Neuronal stem cell (in vitro differentiated cells): ENCODE data around the gene PET100.

ENCODE experiments used
- DNase-seq: peaks from one replicate; pipeline ENCODE4 v3.0.0-alpha.2; 2013; ENCODE audit warnings: low spot score
- H2AFZ ChIP-seq: one replicate; pipeline ENCODE4 v1.6.1; 2013; ENCODE audit warnings: mild to moderate bottlenecking, low read length, inconsistent platforms
- H2AK5ac ChIP-seq: 2 replicates; pipeline ENCODE4 v1.6.1; 2013; ENCODE audit warnings: low read depth, mild to moderate bottlenecking, inconsistent platforms, low read length, moderate library complexity, mixed read lengths
- H2BK120ac ChIP-seq: 2 replicates; pipeline ENCODE4 v1.6.1; 2013; ENCODE audit warnings: low read depth, mild to moderate bottlenecking, inconsistent platforms, low read length, moderate library complexity, mixed read lengths
- H2BK12ac ChIP-seq: one replicate; pipeline ENCODE4 v1.6.1; 2013; ENCODE audit warnings: low read length, inconsistent platforms
- H2BK15ac ChIP-seq: 2 replicates; pipeline ENCODE4 v1.6.1; 2013; ENCODE audit warnings: mild to moderate bottlenecking, low read length, inconsistent platforms, mixed read lengths
- H2BK5ac ChIP-seq: one replicate; pipeline ENCODE4 v1.6.1; 2013; ENCODE audit warnings: inconsistent platforms, mild to moderate bottlenecking, low read length, moderate library complexity
- H3K14ac ChIP-seq: one replicate; pipeline ENCODE4 v1.6.1; 2013; ENCODE audit warnings: low read length, inconsistent platforms
- H3K18ac ChIP-seq: 2 replicates; pipeline ENCODE4 v1.6.1; 2013; ENCODE audit warnings: low read length, inconsistent platforms
- H3K23ac ChIP-seq: 2 replicates; pipeline ENCODE4 v1.6.1; 2013; ENCODE audit warnings: low read depth, mild to moderate bottlenecking, mixed read lengths, low read length, inconsistent platforms; ENCODE audit not compliant: poor library complexity
- H3K27ac ChIP-seq: replicated peaks from 3 replicates; pipeline ENCODE4 v1.5.1; 2013; ENCODE audit warnings: low read length, inconsistent platforms
- H3K27me3 ChIP-seq, 3 experiments: 2 replicates each; pipeline ENCODE4 v1.6.1; 2013; ENCODE audit warnings: low read length in 3 of 3, mild to moderate bottlenecking in 2 of 3, inconsistent platforms in 1 of 3, low read depth in 1 of 3, mixed read lengths in 1 of 3, moderate library complexity in 1 of 3; ENCODE audit not compliant: control insufficient read depth in 3 of 3, insufficient read depth in 3 of 3
- H3K36me3 ChIP-seq, 2 donors: replicated peaks in 1 of 2; 2 replicates each; pipeline ENCODE4 v1.6.1; 2013; ENCODE audit warnings: low read length in 2 of 2; ENCODE audit not compliant: control insufficient read depth in 2 of 2, insufficient read depth in 2 of 2
- H3K4ac ChIP-seq: 2 replicates; pipeline ENCODE4 v1.6.1; 2013; ENCODE audit warnings: inconsistent platforms, mild to moderate bottlenecking, low read length, moderate library complexity
- H3K4me1 ChIP-seq, 2 donors: 1 replicate in 1 of 2; 2 replicates in 1 of 2; pipeline ENCODE4 v1.6.1; 2013; ENCODE audit warnings: low read length in 2 of 2, low read depth in 1 of 2; ENCODE audit not compliant: control insufficient read depth in 2 of 2, insufficient read depth in 1 of 2
- H3K4me2 ChIP-seq: one replicate; pipeline ENCODE4 v1.6.1; 2013; ENCODE audit warnings: mild to moderate bottlenecking, low read length, inconsistent platforms; ENCODE audit not compliant: insufficient read depth, poor library complexity, severe bottlenecking
- H3K4me3 ChIP-seq, 2 donors: 2 replicates each; pipeline ENCODE4 v1.5.1; 2013; ENCODE audit warnings: low read length in 2 of 2, mild to moderate bottlenecking in 2 of 2, inconsistent platforms in 1 of 2, moderate library complexity in 1 of 2
- H3K79me1 ChIP-seq: one replicate; pipeline ENCODE4 v1.6.1; 2013; ENCODE audit warnings: low read depth, mild to moderate bottlenecking, inconsistent platforms, low read length, moderate library complexity
- H3K9ac ChIP-seq: one replicate; pipeline ENCODE4 v1.6.1; 2013; ENCODE audit warnings: mild to moderate bottlenecking, low read depth, low read length, inconsistent platforms; ENCODE audit not compliant: poor library complexity
- H3K9me3 ChIP-seq, 2 donors: replicated peaks in 1 of 2; 2 replicates each; pipeline versions ENCODE3 to v1.6.1; 2013; ENCODE audit warnings: low read length in 2 of 2, mild to moderate bottlenecking in 2 of 2, inconsistent platforms in 1 of 2, low read depth in 1 of 2, mixed read lengths in 1 of 2, moderate library complexity in 1 of 2; ENCODE audit not compliant: control insufficient read depth in 2 of 2, insufficient read depth in 1 of 2
- H4K8ac ChIP-seq: one replicate; pipeline ENCODE4 v1.6.1; 2013; ENCODE audit warnings: low read depth, mild to moderate bottlenecking, inconsistent platforms, low read length, moderate library complexity
- H4K91ac ChIP-seq: one replicate; pipeline ENCODE4 v1.6.1; 2013; ENCODE audit warnings: low read length, low read depth, mild to moderate bottlenecking, inconsistent platforms; ENCODE audit not compliant: poor library complexity
- WGBS, 2 donors: extraction: QIAGEN DNeasy Blood & Tissue Kit; methylation state at CpG; one replicate each; pipeline ENCODE4 v1.1.7; 2013; ENCODE audit warnings: missing lambda C conversion rate in 2 of 2, mixed read lengths in 1 of 2; ENCODE audit not compliant: insufficient read length in 2 of 2, insufficient replicate concordance in 1 of 2; ENCODE audit errors: extremely low coverage in 2 of 2; 5-methylcytosine and 5-hydroxymethylcytosine counted together

The PET100 gene

GRCh38 chr19:7627166-7627565, 2.4 kb upstream of the PET100 start:
- Histone ChIP-seq H2AK5ac (no peak overlapping the region), H3K4me1 (peaks cover 8 to 12% of the 10 kb centered on the region in 2 donors), H3K4me2 (no peak overlapping the region), H3K27me3 (no peaks in the 10 kb centered on the region), H3K79me1 (peaks cover 39% of the 10 kb centered on the region), H3K36me3 (peaks cover 19 to 48% of the 10 kb centered on the region in 2 donors), H4K8ac (no peak overlapping the region), H3K9me3 (no peaks in the 10 kb centered on the region), H3K4me3 (peak overlapping the region in 1 of 2 donors; percentile 15), H2BK15ac (no peak overlapping the region), H3K18ac (no peak overlapping the region), H4K91ac (no peak overlapping the region), H3K4ac (no peak overlapping the region), H3K9ac (no peak overlapping the region), H3K14ac (no peak overlapping the region), H2AFZ (no peak overlapping the region), H3K27ac (no peak overlapping the region), H3K23ac (peak overlapping the region; percentile 0), H2BK120ac (no peak overlapping the region), H2BK12ac (no peak overlapping the region), H2BK5ac (peak overlapping the region; percentile 39)
- no peak for DNase-seq
- no CpG with 5 or more reads among the region's 24 CpGs for WGBS, 2 donors

- Histone ChIP-seq H2BK15ac (no peak overlapping the region), H2AK5ac (peak overlapping the region; percentile 48), H3K79me1 (peaks cover 41% of the 10 kb centered on the region), H4K91ac (no peak overlapping the region), H3K14ac (no peak overlapping the region), H3K18ac (no peak overlapping the region), H3K4me1 (peaks cover 8 to 12% of the 10 kb centered on the region in 2 donors), H2BK120ac (no peak overlapping the region), H3K9ac (peak overlapping the region; percentile 96), H3K23ac (peak overlapping the region; percentile 6), H3K9me3 (no peaks in the 10 kb centered on the region), H2BK5ac (no peak overlapping the region), H2BK12ac (no peak overlapping the region), H3K27ac (no peak overlapping the region), H2AFZ (peak overlapping the region; percentile 82), H4K8ac (peak overlapping the region; percentile 3), H3K36me3 (peaks cover 9 to 33% of the 10 kb centered on the region in 2 donors), H3K4me3 (peak overlapping the region; percentile 89 to 92), H3K4me2 (peak overlapping the region; percentile 85), H3K27me3 (no peaks in the 10 kb centered on the region), H3K4ac (no peak overlapping the region)
- no CpG with 5 or more reads among the region's 15 CpGs for WGBS, 2 donors
- no peak for DNase-seq
These were observed 843 bp upstream of the PET100 start for GRCh38 chr19:7628589-7629311.

GRCh38 chr19:7631577-7631976, 2.0 kb downstream of the PET100 start:
- no peak overlapping the region for H3K4ac ChIP-seq
- H2BK120ac ChIP-seq: no peak overlapping the region
- WGBS, 2 donors: no CpG with 5 or more reads among the region's 12 CpGs
- peaks cover 0 to 11% (median 8%) of the 10 kb centered on the region in 3 experiments for H3K27me3 ChIP-seq
- no peak overlapping the region for H3K4me3 ChIP-seq
- H3K23ac ChIP-seq: no peak overlapping the region
- H3K14ac ChIP-seq: peak overlapping the region; percentile 14
- no peak overlapping the region for H3K18ac ChIP-seq
- no peak overlapping the region for H4K91ac ChIP-seq
- H2BK5ac ChIP-seq: no peak overlapping the region
- no peaks in the 10 kb centered on the region for H3K9me3 ChIP-seq
- H3K9ac ChIP-seq: no peak overlapping the region
- no peak overlapping the region for H2AK5ac ChIP-seq
- DNase-seq: no peak
- no peak overlapping the region for H2AFZ ChIP-seq
- peaks cover 6 to 13% of the 10 kb centered on the region in 2 donors for H3K36me3 ChIP-seq
- H2BK15ac ChIP-seq: no peak overlapping the region
- peaks cover 28% of the 10 kb centered on the region for H3K79me1 ChIP-seq
- H3K4me2 ChIP-seq: no peak overlapping the region
- no peak overlapping the region for H4K8ac ChIP-seq
- H3K4me1 ChIP-seq: peaks cover 8 to 14% of the 10 kb centered on the region in 2 donors
- no peak overlapping the region for H2BK12ac ChIP-seq
- H3K27ac ChIP-seq: no peak overlapping the region

GRCh38 chr19:7632340-7633203, 3.0 kb downstream of the PET100 start:
- no peak overlapping the region for H3K27ac ChIP-seq
- peak overlapping the region; percentile 24 for H2BK5ac ChIP-seq
- H3K79me1 ChIP-seq: peaks cover 20% of the 10 kb centered on the region
- peaks cover 0 to 17% (median 8%) of the 10 kb centered on the region in 3 experiments for H3K27me3 ChIP-seq
- H2BK12ac ChIP-seq: no peak overlapping the region
- peaks cover 8 to 16% of the 10 kb centered on the region in 2 donors for H3K4me1 ChIP-seq
- WGBS, 2 donors: no CpG with 5 or more reads among the region's 40 CpGs
- no peak overlapping the region for H4K8ac ChIP-seq
- no peak overlapping the region for H3K4me3 ChIP-seq
- H3K4me2 ChIP-seq: no peak overlapping the region
- H3K18ac ChIP-seq: no peak overlapping the region
- no peaks in the 10 kb centered on the region for H3K9me3 ChIP-seq
- peak overlapping the region; percentile 21 for H3K9ac ChIP-seq
- no peak overlapping the region for H2AFZ ChIP-seq
- no peak overlapping the region for H2BK15ac ChIP-seq
- H3K36me3 ChIP-seq: peaks cover 1 to 4% of the 10 kb centered on the region in 2 donors
- H3K4ac ChIP-seq: no peak overlapping the region
- H2AK5ac ChIP-seq: no peak overlapping the region
- H2BK120ac ChIP-seq: no peak overlapping the region
- no peak overlapping the region for H3K23ac ChIP-seq
- H3K14ac ChIP-seq: no peak overlapping the region
- no peak for DNase-seq
- no peak overlapping the region for H4K91ac ChIP-seq
